Neural cell (in vitro differentiated cells): ENCODE results near the gene GNAL. TPM values are rescaled to one million over a fixed set of nuclear protein-coding genes. Genes with fewer than 3 reads are reported as not detected.
"Not testable (repeated sequence)": the region's sequence is repeated elsewhere in the genome, so short reads cannot be mapped to it uniquely, and the experiment has no call there.

Experiments used
- H2AFZ ChIP-seq: fragments of 200-600, 300-800 bp; sonication (generic), shearing (Covaris generic); 2 replicates; pipeline ENCODE4 v1.6.0; 2014; ENCODE audit warnings: low read depth, mild to moderate bottlenecking, antibody characterized with exemption, low read length, moderate library complexity
- H3F3A ChIP-seq: fragments of 200-600 bp; shearing (Covaris generic); 2 replicates; pipeline ENCODE4 v1.6.1; 2016; ENCODE audit warnings: mild to moderate bottlenecking, moderate library complexity, mixed read lengths, antibody characterized with exemption, low read length; ENCODE audit not compliant: insufficient read depth, poor library complexity, severe bottlenecking
- H3K27ac ChIP-seq: fragments of 200-600, 300-800 bp; sonication (generic), shearing (Covaris generic); 2 replicates; pipeline ENCODE4 v1.5.1; 2014; ENCODE audit warnings: mild to moderate bottlenecking, low read length, moderate library complexity
- H3K27me3 ChIP-seq: fragments of 300-800, 200-600 bp; sonication (generic), shearing (Covaris generic); 2 replicates; pipeline ENCODE4 v1.6.0; 2014; ENCODE audit warnings: mild to moderate bottlenecking, low read depth, low read length, moderate library complexity; ENCODE audit not compliant: insufficient read depth
- H3K36me3 ChIP-seq: fragments of 300-800, 200-600 bp; sonication (generic), shearing (Covaris generic); 2 replicates; pipeline ENCODE4 v1.5.1; 2014; ENCODE audit warnings: mild to moderate bottlenecking, antibody characterized with exemption, low read length, moderate library complexity; ENCODE audit not compliant: insufficient read depth
- H3K4me2 ChIP-seq: fragments of 300-800, 200-600 bp; sonication (generic), shearing (Covaris generic); 2 replicates; pipeline ENCODE4 v1.6.0; 2014; ENCODE audit warnings: mild to moderate bottlenecking, low read length
- H3K4me3 ChIP-seq: fragments of 300-800, 200-600 bp; sonication (generic), shearing (Covaris generic); 2 replicates; pipeline ENCODE4 v1.5.1; 2014; ENCODE audit warnings: mild to moderate bottlenecking, low read length, moderate library complexity
- H3K79me2 ChIP-seq: fragments of 200-600 bp; shearing (Covaris generic); replicated peaks from 2 replicates; pipeline ENCODE4 v1.6.0; 2014; ENCODE audit warnings: mild to moderate bottlenecking, low read length, moderate library complexity; ENCODE audit not compliant: insufficient read depth
- H3K9ac ChIP-seq: fragments of 300-800, 200-600 bp; sonication (generic), shearing (Covaris generic); 2 replicates; pipeline ENCODE4 v1.6.1; 2016; ENCODE audit warnings: mild to moderate bottlenecking, low read length, mixed read lengths
- H3K9me2 ChIP-seq: fragments of 200-600 bp; shearing (Covaris generic); 2 replicates; pipeline ENCODE4 v1.6.1; 2016; ENCODE audit warnings: mild to moderate bottlenecking, low read length, mixed read lengths; ENCODE audit not compliant: insufficient read depth
- H3K9me3 ChIP-seq: fragments of 200-600, 300-800 bp; sonication (generic), shearing (Covaris generic); 2 replicates; pipeline ENCODE4 v1.6.1; 2016; ENCODE audit warnings: mild to moderate bottlenecking, mixed run types, low read length, moderate library complexity, mixed read lengths
- H4K20me1 ChIP-seq: fragments of 200-600 bp; shearing (Covaris generic); 2 replicates; pipeline ENCODE4 v1.6.1; 2016; ENCODE audit warnings: mild to moderate bottlenecking, mixed run types; ENCODE audit not compliant: insufficient read depth
- EP300 ChIP-seq: fragments of 450-650 bp; conservative IDR thresholded peaks from 2 replicates; pipeline ENCODE4 v1.6.1; 2014; ENCODE audit warnings: antibody characterized with exemption, mild to moderate bottlenecking, moderate library complexity; ENCODE audit not compliant: poor library complexity, severe bottlenecking
- EZH2 ChIP-seq: fragments of 200-600, 300-800 bp; shearing (Covaris generic), sonication (generic); IDR thresholded peaks from 2 replicates; pipeline ENCODE4 v1.6.1; 2014; ENCODE audit warnings: antibody characterized with exemption, low read length, borderline replicate concordance, mild to moderate bottlenecking; ENCODE audit not compliant: insufficient read depth, poor library complexity, severe bottlenecking
- MXI1 ChIP-seq: fragments of 450-650 bp; conservative IDR thresholded peaks from 2 replicates; pipeline ENCODE4 v1.6.1; 2014; ENCODE audit warnings: antibody characterized with exemption, mild to moderate bottlenecking; ENCODE audit not compliant: poor library complexity, severe bottlenecking
- POLR2AphosphoS5 ChIP-seq: IDR thresholded peaks from 2 replicates; pipeline ENCODE4 v1.6.1; 2012
- RAD21 ChIP-seq: fragments of 450-650 bp; conservative IDR thresholded peaks from 2 replicates; pipeline ENCODE4 v1.6.1; 2014; ENCODE audit warnings: antibody characterized with exemption, mild to moderate bottlenecking, moderate library complexity
- TAF1 ChIP-seq: IDR thresholded peaks from 2 replicates; pipeline ENCODE4 v1.6.1; 2012; ENCODE audit warnings: low read depth
- polyA plus RNA-seq: library from polyadenylated mRNA; depleted of rRNA; stranded (reverse); fragments of >200 nt; gene quantifications from 2 replicates; pipeline ENCODE4 v1.2.3, GENCODE V29; 2014
- TF ChIP-seq, protein P1 (sequence below): fragments of 450-650 bp; IDR thresholded peaks from 2 replicates; pipeline ENCODE4 v1.5.1; 2014; ENCODE audit warnings: antibody characterized with exemption, mild to moderate bottlenecking, moderate library complexity; ENCODE audit not compliant: poor library complexity, severe bottlenecking
- TF ChIP-seq, protein P2 (sequence below): IDR thresholded peaks from 2 replicates; pipeline ENCODE4 v1.6.1; 2012; ENCODE audit warnings: borderline replicate concordance

The GNAL gene
- polyA plus RNA-seq, 1 donor from 2014 or later, result 16.7 TPM

DNA sequence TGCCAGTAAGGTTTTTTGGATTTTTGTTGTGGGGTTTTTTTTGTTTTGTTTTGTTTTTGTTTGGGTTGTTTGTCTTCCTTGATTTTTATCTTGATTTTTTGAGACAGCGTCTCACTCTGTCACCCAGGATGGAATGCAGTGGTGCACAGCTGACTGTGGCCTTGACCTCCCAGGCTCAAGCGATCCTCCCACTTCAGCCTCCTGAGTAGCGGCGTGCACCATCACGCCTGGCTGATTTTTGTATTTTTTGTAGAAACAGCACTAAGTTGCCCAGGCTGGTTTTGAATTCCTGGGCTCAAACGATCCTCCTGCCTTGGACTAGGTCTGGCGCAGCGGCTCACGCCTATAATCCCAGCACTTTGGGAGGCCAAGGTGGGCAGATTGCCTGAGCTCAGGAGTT is 202.7 kb downstream of the GNAL start:
- no peak overlapping the region for H3K4me2 ChIP-seq
- no peaks in the 10 kb centered on the region for H3K9me3 ChIP-seq
- no peaks in the 10 kb centered on the region for H3K9me2 ChIP-seq
- H2AFZ ChIP-seq, result no peak overlapping the region
- no peaks in the 10 kb centered on the region for H3K27me3 ChIP-seq
- H3K79me2 ChIP-seq, result no peaks in the 10 kb centered on the region
- no peak overlapping the region for H3K27ac ChIP-seq
- no peaks in the 10 kb centered on the region for H3K36me3 ChIP-seq
- no peaks in the 10 kb centered on the region for H3F3A ChIP-seq
- no peak overlapping the region for H3K4me3 ChIP-seq
- TF ChIP-seq, protein P1, sequence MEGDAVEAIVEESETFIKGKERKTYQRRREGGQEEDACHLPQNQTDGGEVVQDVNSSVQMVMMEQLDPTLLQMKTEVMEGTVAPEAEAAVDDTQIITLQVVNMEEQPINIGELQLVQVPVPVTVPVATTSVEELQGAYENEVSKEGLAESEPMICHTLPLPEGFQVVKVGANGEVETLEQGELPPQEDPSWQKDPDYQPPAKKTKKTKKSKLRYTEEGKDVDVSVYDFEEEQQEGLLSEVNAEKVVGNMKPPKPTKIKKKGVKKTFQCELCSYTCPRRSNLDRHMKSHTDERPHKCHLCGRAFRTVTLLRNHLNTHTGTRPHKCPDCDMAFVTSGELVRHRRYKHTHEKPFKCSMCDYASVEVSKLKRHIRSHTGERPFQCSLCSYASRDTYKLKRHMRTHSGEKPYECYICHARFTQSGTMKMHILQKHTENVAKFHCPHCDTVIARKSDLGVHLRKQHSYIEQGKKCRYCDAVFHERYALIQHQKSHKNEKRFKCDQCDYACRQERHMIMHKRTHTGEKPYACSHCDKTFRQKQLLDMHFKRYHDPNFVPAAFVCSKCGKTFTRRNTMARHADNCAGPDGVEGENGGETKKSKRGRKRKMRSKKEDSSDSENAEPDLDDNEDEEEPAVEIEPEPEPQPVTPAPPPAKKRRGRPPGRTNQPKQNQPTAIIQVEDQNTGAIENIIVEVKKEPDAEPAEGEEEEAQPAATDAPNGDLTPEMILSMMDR, result no peak
- TF ChIP-seq RAD21, result no peak
- TF ChIP-seq EZH2, result no peak
- TF ChIP-seq POLR2AphosphoS5, result no peak
- TF ChIP-seq, protein P2, sequence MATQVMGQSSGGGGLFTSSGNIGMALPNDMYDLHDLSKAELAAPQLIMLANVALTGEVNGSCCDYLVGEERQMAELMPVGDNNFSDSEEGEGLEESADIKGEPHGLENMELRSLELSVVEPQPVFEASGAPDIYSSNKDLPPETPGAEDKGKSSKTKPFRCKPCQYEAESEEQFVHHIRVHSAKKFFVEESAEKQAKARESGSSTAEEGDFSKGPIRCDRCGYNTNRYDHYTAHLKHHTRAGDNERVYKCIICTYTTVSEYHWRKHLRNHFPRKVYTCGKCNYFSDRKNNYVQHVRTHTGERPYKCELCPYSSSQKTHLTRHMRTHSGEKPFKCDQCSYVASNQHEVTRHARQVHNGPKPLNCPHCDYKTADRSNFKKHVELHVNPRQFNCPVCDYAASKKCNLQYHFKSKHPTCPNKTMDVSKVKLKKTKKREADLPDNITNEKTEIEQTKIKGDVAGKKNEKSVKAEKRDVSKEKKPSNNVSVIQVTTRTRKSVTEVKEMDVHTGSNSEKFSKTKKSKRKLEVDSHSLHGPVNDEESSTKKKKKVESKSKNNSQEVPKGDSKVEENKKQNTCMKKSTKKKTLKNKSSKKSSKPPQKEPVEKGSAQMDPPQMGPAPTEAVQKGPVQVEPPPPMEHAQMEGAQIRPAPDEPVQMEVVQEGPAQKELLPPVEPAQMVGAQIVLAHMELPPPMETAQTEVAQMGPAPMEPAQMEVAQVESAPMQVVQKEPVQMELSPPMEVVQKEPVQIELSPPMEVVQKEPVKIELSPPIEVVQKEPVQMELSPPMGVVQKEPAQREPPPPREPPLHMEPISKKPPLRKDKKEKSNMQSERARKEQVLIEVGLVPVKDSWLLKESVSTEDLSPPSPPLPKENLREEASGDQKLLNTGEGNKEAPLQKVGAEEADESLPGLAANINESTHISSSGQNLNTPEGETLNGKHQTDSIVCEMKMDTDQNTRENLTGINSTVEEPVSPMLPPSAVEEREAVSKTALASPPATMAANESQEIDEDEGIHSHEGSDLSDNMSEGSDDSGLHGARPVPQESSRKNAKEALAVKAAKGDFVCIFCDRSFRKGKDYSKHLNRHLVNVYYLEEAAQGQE, result no peak
- TF ChIP-seq TAF1, result no peak
- no peaks in the 10 kb centered on the region for H4K20me1 ChIP-seq
- no peak overlapping the region for H3K9ac ChIP-seq

DNA sequence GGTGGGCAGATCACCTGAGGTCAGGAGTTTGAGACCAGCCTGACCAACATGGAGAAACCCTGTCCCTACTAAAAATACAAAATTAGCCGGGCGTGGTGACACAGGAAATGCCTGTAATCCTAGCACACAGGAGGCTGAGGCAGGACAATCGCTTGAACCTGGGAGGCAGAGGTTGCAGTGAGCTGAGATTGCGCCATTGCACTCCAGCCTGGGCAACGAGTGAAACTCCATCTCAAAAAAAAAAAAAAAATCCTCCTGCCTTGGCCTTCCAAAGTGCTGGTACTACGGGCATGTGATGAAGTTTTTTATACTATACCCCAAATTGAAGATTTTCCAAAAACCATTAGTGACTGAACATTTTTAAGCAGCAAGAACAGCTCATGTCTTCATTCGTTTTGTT is 203.4 kb downstream of the GNAL start:
- not testable (repeated sequence) for H3K4me2 ChIP-seq, H3K9me2 ChIP-seq, H4K20me1 ChIP-seq, H2AFZ ChIP-seq, H3F3A ChIP-seq, H3K27me3 ChIP-seq, H3K4me3 ChIP-seq, H3K36me3 ChIP-seq, H3K9me3 ChIP-seq, H3K9ac ChIP-seq, H3K79me2 ChIP-seq, H3K27ac ChIP-seq

DNA sequence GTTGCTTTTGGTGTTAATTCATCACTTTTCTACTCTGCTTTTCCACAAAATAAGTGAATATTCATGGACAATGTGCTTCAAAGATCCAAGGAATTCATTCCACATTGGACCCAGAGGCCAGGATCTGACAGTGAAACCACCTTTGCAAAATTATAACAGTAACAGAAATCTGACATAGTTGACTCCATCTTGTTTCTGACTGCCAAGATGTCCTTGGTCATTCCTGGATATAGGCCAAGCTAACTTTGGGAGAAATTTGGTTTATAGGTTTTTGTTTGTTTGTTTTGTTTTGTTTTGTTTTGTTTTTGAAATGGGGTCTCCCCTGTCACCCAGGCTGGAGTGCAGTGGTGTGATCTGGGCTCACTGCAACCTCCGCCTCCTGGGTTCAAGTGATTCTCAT is 208.7 kb downstream of the GNAL start:
- Histone ChIP-seq H3K9ac (no peak overlapping the region), H3K4me2 (no peak overlapping the region), H4K20me1 (no peaks in the 10 kb centered on the region), H3K27ac (no peak overlapping the region), H3K79me2 (no peaks in the 10 kb centered on the region), H3K4me3 (no peak overlapping the region), H3K9me3 (no peaks in the 10 kb centered on the region), H3F3A (no peaks in the 10 kb centered on the region), H3K9me2 (no peaks in the 10 kb centered on the region), H3K27me3 (no peaks in the 10 kb centered on the region), H2AFZ (no peak overlapping the region), H3K36me3 (no peaks in the 10 kb centered on the region)
- TF ChIP-seq MXI1, result no peak
- TF ChIP-seq TAF1, result no peak
- TF ChIP-seq POLR2AphosphoS5, result no peak
- no peak for TF ChIP-seq EP300
- TF ChIP-seq, protein P1, result no peak
- TF ChIP-seq, protein P2, result no peak
- TF ChIP-seq RAD21, result no peak
- TF ChIP-seq EZH2, result no peak
